GM23248 (cell line): ENCODE measurements around the gene ARRDC1.

Source experiments
- EZH2 ChIP-seq: fragments of 200-600 bp; sonication (generic); IDR thresholded peaks from 2 replicates; pipeline ENCODE4 v1.6.1; 2018; ENCODE audit warnings: antibody characterized with exemption, mild to moderate bottlenecking; ENCODE audit not compliant: insufficient read depth, poor library complexity, severe bottlenecking
- EZH2phosphoT487 ChIP-seq: fragments of 200-600 bp; sonication (generic); IDR thresholded peaks from 2 replicates; pipeline ENCODE4 v1.6.1; 2018; ENCODE audit warnings: antibody characterized with exemption, moderate library complexity, mild to moderate bottlenecking, low read depth; ENCODE audit not compliant: insufficient read depth

DNA sequence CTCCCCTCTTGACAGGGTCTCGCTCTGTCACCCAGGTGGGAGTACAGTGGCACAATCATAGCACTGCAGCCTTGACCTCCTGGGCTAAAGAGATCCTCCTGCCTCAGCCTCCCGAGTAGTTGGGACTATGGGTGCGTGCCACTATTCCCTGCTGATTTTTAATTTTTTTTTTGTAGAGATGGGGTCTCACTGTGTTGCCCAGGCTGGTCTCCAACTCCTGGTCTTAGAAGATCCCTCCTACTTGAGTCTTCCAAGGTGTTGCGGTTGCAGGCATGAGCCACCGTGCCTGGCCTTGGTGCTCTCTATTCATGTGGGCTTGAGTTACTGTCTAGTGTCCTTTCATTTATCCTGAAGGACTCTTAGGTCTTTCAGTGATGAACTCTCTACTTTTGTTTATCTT is 37.4 kb downstream of the ARRDC1 start:
- no peak for TF ChIP-seq EZH2
- TF ChIP-seq EZH2phosphoT487, result no peak
